NCI-H510A treated with DMSO at 0.1 percent for 48 hours (cell line): ENCODE results near the gene SLC22A12.
"Not testable (repeated sequence)": the region's sequence is repeated elsewhere in the genome, so short reads cannot be mapped to it uniquely, and the experiment has no call there.

Source experiments
- DNase-seq: peaks from one replicate; lab custom pipeline; 2025; lab: John Stamatoyannopoulos, UW

The SLC22A12 gene

DNA sequence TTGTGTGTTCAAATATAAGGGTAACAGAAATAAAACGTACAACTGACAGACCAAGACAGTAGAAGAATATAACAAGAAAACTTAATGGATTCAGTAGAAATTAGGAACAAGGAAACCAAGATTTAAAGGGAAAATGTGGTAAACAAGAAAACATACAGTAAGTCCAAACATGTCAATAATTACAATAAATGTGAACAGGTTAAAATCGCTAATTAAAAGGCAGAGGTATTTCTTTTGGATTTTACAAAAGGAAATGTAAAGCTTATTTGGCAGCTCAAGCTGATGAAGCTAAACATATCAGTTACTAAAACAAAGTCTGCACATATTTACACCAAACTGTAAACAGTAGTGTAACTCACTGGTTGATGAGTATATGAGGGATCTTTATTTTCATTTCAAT lies 2.3 kb upstream of the SLC22A12 start:
- DNase-seq = no peak

DNA sequence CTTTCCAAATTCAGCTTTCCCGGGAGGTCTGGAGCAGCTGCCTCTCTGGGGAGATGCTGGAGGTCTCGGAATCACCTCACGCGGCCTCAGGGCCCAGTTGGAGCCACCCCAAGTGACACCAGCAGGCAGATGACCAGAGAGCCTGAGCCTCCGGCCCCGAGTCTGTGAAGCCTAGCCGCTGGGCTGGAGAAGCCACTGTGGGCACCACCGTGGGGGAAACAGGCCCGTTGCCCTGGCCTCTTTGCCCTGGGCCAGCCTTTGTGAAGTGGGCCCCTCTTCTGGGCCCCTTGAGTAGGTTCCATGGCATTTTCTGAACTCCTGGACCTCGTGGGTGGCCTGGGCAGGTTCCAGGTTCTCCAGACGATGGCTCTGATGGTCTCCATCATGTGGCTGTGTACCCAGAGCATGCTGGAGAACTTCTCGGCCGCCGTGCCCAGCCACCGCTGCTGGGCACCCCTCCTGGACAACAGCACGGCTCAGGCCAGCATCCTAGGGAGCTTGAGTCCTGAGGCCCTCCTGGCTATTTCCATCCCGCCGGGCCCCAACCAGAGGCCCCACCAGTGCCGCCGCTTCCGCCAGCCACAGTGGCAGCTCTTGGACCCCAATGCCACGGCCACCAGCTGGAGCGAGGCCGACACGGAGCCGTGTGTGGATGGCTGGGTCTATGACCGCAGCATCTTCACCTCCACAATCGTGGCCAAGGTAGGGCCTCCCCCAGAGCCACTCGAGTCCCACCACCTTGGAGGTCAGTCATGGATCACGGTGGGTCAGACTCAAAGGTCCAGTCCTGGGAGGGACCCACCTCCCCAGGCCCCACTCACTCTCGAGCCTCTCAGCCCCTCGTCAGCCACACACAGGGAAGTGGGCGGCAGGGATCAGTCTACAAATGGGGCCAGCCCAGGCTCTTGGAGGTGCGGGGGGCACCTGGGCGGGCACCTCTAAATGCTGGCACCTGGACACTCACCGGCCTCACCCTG lies 525 bp downstream of the SLC22A12 start:
- DNase-seq = no peak

DNA sequence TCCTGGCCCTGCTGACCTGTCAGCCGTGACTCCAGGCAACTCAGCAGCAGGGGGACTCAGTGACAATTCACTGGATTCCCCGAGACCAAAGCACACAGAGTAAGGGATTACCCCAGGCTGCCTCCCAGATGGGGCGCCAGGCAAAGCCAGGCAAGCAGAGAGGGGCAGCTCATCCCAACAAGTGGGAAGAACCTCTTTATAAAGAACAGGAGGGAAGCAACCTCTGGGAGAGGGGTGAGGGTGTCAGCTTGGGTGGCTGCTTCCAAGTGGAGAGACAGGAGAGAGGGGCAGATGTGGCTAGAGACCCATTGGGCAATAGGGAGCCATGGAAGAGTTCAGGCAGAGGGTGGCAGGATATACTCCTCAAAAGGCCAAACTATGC lies 1.2 kb downstream of the SLC22A12 start:
- DNase-seq = no peak

DNA sequence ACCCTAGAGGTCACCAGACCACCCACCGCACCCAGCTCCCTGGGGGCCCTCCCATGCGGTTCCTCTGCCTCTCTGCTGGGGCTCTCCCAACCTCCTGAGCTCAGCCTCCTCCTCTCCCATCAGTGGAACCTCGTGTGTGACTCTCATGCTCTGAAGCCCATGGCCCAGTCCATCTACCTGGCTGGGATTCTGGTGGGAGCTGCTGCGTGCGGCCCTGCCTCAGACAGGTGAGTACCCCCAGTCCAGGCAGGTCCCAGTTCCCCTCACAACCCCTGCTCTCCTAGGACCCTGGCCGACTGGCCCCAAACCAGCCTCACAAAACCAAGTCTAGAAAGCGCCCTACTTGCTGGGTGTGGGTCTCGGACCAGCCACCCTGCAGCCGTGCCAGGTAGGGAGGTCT lies 1.6 kb downstream of the SLC22A12 start:
- DNase-seq = no peak

DNA sequence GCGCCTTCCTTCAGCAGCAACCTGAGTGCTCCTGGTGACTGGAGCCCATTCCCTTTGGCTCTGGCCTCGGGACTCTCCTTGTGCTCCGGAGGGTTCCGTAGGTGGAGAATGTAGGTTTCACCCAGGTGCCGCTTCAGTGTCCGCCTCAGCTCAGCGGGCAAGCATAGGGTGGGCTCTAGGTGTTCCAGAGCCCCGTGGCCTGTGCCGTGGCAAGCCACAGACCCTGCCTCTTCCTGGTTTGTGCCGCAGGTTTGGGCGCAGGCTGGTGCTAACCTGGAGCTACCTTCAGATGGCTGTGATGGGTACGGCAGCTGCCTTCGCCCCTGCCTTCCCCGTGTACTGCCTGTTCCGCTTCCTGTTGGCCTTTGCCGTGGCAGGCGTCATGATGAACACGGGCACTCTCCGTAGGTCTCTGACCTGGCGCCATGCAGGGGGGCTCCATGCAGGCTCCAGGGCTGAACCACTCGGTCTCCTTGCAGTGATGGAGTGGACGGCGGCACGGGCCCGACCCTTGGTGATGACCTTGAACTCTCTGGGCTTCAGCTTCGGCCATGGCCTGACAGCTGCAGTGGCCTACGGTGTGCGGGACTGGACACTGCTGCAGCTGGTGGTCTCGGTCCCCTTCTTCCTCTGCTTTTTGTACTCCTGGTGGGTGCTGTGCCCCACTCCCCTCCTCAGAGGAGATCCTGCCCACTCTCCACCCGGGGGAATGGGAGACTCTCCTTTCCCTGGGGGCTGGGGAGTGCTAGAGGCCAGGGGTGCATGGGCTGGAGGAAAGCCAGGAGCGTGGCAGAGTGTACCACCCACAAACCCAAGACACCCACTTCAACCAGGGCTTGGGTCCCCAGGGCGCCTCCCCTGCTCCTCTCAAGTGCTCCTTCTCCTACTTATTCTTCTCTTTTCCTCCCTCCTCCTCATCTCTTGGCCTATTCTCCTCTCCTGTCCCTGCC lies 2.4 kb downstream of the SLC22A12 start:
- no peak for DNase-seq

DNA sequence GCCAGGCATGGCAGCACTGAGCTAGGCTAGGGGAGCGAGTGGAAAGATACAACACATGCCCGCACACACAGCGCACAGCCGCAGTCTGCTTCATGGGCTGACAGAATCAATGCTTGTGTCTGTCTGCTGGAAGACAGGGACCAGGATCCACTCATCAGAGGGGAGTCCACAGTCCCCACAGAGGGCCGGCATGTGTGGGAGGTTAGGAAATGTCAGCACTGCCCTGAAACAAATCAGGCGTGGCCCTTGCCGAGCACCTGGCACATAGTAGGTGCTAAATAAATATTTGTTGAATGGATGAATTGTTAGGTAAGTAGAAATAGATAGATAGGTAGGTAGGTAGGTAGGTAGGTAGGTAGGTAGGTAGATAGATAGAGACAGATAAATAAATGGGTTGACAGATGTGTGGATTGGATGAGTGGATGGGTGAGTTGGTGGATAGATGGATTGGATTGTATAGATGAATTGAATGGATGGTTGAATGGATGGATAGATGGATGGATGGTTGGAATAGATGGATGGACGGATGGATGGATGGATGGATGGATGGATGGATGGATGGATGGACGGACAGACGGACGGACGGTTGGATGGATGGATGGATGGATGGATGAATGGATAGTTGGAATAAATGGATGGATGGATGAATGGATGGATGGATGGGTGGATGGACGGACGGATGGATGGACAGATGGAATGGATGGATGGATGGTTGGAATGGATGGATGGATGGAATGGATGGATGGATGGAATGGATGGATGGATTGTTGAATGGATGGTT lies 3.3 kb downstream of the SLC22A12 start:
- DNase-seq = no peak

DNA sequence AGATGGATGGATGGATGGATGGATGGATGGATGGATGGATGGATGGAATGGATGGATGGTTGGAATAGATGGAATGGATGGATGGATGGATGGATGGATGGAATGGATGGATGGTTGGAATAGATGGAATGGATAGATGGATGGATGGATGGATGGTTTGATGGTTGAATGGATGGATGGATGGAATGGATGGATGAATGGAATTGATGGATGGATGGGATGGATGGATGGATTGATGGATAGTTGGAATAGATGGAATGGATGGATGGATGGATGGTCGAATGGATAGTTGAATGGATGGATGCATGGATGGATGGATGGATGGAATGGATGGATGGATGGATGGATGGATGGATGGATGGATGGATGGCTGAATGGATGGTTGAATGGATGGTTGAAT lies 4.9 kb downstream of the SLC22A12 start:
- DNase-seq = not testable (repeated sequence)

DNA sequence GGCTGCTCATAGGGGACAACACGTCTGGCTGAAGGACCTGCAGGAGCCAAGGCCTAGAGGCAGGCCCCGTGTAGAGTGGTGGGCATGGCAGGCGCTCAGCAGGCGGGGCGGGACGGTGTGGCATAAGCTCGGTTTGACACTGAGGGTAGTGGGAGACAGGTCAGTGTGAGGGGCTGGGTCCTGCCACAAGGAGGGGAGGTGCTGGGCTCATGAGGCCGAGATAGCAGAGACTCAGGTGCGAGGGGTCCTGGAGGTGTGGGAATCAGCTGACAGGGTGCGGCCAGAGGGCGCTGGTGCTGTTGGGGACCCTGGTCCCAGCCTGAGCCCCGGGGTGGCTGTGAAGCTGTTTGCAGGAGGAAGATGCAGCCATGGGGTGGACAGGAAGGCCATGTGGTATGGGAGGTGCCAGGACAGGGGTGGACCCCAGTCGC lies 6.7 kb downstream of the SLC22A12 start:
- DNase-seq = no peak

DNA sequence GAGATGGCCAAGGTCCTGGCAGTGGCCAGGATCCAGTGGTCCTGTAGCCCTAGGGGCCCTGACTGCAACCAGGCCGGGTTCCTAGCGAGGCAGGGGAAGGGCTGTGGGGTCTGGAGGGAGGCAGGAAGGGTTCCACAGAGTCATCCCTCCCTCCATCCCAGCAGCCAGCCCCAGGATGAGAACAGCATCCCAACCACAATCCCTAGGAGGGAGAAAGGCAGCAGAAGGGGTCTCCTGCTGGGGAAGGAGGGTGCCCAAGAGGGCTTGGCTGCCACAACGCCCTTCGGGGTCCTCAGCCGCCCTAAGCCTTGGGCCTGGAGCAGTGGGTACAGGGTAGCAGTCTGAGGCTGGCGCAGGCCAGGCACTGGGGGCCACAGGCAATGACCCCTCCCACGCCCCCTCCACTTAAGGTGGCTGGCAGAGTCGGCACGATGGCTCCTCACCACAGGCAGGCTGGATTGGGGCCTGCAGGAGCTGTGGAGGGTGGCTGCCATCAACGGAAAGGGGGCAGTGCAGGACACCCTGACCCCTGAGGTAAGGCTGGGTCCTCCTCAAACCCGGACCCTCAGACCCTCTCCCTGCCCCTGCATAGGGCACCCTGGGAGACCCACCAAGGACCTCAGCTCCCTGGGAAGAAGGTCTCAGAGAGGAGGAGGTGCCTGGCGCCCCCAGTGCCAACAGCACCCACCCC lies 7.2 kb downstream of the SLC22A12 start:
- DNase-seq = no peak

DNA sequence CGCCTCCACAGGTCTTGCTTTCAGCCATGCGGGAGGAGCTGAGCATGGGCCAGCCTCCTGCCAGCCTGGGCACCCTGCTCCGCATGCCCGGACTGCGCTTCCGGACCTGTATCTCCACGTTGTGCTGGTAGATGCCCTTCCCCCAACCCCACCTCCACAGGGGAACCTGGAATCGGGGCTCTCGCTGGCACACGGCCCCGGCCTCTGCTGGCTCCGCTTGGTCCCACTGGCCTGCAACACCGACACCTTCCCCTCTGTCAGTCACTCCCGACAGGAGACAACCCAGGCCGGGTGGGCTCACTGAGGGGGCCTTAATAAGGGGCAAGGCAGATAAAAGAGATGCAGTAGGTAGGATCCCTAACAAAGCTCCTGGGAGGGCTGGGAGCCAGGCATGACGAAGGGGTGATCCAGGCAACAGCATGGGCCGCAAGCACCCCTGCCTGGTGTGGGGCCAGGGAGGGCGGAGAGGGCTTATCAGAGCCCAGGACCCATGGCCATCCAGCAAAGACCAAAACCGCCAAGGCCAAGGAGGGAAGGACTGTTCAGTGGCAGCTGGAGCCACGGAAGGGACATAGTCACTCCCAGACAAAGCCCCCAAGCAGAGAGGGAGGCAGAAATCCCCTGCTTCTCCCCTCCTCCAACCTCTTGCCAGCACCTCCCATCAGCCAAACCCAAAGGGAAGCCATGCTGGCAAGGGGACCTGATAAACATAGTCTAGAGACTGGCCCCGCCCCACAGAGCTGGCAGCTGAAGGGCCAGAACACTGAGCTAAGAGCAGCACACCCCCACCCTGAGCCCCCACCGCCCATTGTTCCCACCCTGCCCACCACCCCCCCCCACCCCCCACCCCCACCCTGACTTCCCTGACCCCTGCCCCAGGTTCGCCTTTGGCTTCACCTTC lies 8.0 kb downstream of the SLC22A12 start:
- no peak for DNase-seq

DNA sequence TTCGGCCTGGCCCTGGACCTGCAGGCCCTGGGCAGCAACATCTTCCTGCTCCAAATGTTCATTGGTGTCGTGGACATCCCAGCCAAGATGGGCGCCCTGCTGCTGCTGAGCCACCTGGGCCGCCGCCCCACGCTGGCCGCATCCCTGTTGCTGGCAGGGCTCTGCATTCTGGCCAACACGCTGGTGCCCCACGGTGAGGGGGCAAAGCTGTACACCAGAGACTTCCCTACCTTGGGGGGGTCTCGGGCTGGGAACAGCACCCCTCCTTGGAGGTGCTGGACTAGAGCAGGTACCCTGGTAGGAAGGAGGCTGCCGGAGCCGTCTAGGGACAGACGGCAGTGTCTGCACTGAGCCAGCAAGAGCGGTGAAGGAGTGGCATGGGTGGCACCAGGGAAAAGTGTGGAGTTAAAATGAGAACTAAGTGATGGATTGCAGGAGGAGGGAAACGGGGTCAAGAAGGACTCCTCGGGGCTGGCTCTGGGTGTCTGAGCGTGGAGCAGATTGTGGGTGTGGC lies 8.7 kb downstream of the SLC22A12 start:
- no peak for DNase-seq

DNA sequence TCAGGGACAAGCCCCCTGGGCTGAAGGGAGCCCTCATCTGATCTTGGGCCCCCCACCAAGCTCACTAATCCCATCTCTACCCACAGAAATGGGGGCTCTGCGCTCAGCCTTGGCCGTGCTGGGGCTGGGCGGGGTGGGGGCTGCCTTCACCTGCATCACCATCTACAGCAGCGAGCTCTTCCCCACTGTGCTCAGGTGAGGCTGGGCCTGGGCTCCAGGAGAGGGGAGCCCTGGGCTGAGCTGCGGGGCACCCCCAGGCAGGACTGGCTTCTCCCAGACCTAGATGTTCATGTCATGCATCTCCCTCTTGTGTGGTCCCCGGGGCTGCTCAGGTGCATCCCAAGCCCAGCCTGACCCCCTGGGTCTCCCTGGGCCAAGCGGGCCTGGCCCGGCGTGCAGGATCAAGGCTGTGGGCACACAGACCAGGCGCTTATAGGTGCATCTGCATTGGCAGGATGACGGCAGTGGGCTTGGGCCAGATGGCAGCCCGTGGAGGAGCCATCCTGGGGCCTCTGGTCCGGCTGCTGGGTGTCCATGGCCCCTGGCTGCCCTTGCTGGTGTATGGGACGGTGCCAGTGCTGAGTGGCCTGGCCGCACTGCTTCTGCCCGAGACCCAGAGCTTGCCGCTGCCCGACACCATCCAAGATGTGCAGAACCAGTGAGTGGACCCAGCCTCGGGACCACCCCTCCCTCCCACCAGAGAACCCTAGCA lies 9.4 kb downstream of the SLC22A12 start:
- DNase-seq = no peak

DNA sequence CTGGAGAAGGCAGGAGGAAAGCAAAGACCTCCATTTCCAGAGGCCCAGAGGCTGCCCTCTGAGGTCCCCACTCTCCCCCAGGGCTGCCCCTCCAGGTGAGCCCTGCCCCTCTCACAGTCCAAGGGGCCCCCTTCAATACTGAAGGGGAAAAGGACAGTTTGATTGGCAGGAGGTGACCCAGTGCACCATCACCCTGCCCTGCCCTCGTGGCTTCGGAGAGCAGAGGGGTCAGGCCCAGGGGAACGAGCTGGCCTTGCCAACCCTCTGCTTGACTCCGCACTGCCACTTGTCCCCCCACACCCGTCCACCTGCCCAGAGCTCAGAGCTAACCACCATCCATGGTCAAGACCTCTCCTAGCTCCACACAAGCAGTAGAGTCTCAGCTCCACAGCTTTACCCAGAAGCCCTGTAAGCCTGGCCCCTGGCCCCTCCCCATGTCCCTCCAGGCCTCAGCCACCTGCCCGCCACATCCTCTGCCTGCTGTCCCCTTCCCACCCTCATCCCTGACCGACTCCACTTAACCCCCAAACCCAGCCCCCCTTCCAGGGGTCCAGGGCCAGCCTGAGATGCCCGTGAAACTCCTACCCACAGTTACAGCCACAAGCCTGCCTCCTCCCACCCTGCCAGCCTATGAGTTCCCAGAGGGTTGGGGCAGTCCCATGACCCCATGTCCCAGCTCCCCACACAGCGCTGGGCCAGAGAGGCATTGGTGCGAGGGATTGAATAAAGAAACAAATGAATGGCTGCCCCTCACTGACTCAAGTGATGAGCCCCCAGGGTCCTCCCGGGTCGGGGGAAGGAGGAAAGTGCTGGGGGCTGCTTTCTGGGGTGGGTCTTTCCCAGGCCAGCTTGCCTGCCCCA lies 10.8 kb downstream of the SLC22A12 start:
- DNase-seq = no peak

DNA sequence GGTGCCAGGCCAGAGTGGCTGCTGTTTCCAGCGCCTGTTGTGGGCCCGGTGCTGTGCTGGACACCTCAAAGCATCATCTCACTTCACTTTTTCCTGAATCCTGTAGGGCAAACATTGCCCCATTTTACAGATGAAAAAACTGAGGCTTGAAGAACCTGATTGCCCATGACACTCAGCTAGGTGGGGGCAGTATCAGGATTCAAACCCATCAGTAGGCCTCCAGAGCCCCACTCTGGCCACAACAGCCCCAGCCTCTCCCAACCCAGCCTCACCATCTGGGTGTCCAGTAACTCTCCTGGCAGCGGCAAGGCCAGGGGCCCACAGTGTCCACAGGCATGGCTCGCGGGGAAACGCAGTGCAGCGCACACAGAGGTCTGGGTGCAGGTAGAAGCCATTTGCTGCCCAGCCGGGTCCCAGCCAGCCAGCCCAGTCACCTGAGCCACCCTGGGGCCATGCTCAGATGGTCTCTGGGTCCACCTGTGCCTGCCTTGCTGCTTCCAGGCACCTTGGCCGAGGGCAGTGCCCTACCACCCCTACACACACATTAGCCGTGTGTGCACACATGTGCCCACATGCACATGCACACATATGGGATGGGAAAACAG lies 11.5 kb downstream of the SLC22A12 start:
- no peak for DNase-seq

DNA sequence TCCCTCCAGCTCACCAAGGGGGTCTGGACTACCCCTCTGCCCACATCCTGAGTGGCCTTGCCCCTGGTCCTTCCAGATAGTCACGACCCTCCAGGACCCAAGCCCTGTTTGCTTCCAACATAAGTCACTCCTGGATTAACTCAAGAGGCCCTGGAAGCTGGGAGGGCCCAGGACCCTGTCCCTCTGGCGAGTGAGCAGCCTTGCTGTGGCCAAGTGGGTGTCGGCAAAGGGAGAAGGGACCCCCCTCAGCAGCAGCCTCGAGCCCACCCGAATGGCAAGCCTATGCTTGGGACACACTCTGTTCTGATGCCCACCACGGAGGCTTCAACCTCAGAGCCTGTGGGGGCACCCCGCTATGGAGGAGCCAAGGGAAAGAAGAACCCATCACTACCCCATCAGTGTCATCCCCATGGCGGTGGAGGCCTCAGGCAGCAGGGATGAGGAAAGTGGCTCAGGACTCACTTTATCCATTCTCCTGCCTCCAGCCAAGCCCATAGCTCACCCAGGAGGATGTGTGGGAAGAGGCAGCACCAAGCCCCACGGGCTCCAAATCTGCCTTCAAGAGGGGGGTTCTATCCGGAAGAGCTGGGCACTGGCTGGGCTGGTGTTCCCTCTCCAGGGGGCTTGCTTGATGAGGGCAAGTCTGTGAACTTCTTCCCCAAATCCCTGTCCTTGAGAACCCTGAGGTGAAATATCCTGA lies 12.5 kb downstream of the SLC22A12 start:
- DNase-seq = no peak

DNA sequence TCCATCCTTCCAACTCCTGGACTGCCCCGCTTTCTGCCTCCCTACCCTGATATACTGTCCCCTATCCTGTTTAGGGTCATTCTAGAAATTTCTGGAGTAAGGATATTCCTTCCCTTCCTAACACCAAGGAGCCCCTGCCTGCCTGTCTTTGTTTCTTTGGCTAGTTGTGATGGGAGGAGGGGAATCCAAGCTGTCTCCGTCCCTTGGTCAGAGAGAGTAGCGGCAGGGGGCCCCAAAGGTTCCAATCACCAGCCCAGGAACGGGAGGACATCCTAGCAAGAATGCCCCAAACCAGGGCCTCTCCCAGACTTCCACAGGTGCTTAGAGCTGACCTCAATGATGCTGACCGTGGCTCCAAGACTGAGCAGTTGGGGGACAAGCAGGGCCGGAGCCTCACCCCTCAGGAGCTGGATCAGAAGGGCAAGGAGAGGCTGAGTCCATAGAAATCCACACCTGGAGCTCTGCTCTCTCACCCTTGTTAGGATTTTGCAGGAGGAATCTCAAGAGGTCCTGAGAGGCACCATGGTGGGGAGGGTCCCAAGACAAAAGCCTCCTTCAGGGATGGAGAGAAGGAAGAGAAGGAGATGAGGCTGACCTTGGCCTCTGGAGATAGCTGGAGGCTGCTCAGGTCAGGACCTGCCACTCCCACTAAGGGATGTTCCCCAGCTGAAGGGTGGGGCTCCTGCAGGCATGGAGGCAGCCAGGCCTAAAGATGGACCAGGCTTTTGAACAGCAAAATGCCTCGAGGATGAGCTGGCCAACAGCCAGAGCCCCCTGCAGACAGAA lies 13.6 kb downstream of the SLC22A12 start:
- no peak for DNase-seq

DNA sequence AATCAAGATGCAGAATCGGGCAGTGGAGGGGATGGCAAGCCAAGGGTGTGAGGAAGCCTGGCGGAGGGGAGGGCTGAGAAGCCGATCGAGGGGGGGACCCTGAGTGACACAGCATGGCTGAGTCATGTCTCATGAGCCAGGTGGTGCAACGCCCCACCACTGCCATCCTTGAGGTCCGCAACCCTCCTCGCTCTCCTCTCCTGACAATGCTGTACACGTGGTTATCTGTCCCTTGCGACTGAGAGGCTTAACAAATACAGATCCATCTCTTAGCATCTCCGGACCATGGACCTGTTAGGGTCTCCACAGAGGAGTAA lies 14.2 kb downstream of the SLC22A12 start:
- no peak for DNase-seq
